ENCODE data around the gene GOLGB1.

Gene GOLGB1

GRCh38 chr3:121663171-121663847, 86.2 kb downstream of the GOLGB1 start:
- peaks cover 20% of the 10 kb centered on the region for H3K79me2 ChIP-seq (ENCODE audit: insufficient read depth, low read length)
- no peak overlapping the region for H3K4me3 ChIP-seq (ENCODE audit: low read length, poor library complexity, severe bottlenecking)

GRCh38 chr3:121662742-121663141, 86.8 kb downstream of the GOLGB1 start:
- Histone ChIP-seq H3F3A (ENCODE audit: low read depth) (no peaks in the 10 kb centered on the region), H3K27me3 (ENCODE audit: insufficient read depth, low read length, poor library complexity, severe bottlenecking) (no peaks in the 10 kb centered on the region), H2AFZ (ENCODE audit: low read length) (no peak overlapping the region), H3K36me3 (ENCODE audit: insufficient read depth, low read length) (peaks cover 51% of the 10 kb centered on the region; the same call in 1 of the 2 replicates), H3K4me3 (ENCODE audit: low read length, poor library complexity, severe bottlenecking) (no peak overlapping the region), H3K79me2 (ENCODE audit: insufficient read depth, low read length) (peaks cover 26% of the 10 kb centered on the region), H3K9me2 (replicated peaks; ENCODE audit: low read depth, low read length) (no peaks in the 10 kb centered on the region), H3K4me1 (ENCODE audit: insufficient read depth, low read length, poor library complexity, severe bottlenecking) (peaks cover 31% of the 10 kb centered on the region), H3K4me2 (ENCODE audit: low read depth, low read length, poor library complexity, severe bottlenecking) (no peak overlapping the region), H3K9me3 (ENCODE audit: insufficient read depth, low read depth, low read length) (no peaks in the 10 kb centered on the region), H3K9ac (ENCODE audit: low read depth, low read length, poor library complexity, severe bottlenecking) (no peak overlapping the region), H4K20me1 (ENCODE audit: insufficient read depth, low read length, poor library complexity, severe bottlenecking) (peaks cover 22% of the 10 kb centered on the region)
- TF ChIP-seq EZH2phosphoT487 (IDR thresholded peaks at IDR 0.05; ENCODE audit: borderline replicate concordance): no peak
- TF ChIP-seq CTCF (conservative IDR thresholded peaks at IDR 0.05; ENCODE audit: low read length): no peak

More at GRCh38 chr3:121663171-121663847, 86.2 kb downstream of the GOLGB1 start:
- peaks cover 54% of the 10 kb centered on the region; the same call in 1 of the 2 replicates for H3K36me3 ChIP-seq (ENCODE audit: insufficient read depth, low read length)
- no peak for TF ChIP-seq EZH2phosphoT487 (IDR thresholded peaks at IDR 0.05; ENCODE audit: borderline replicate concordance)
- no peak for TF ChIP-seq CTCF (conservative IDR thresholded peaks at IDR 0.05; ENCODE audit: low read length)
- no peak overlapping the region for H3K9ac ChIP-seq (ENCODE audit: low read depth, low read length, poor library complexity, severe bottlenecking)
- H3K9me3 ChIP-seq (ENCODE audit: insufficient read depth, low read depth, low read length): no peaks in the 10 kb centered on the region
- no peaks in the 10 kb centered on the region for H3K9me2 ChIP-seq (replicated peaks; ENCODE audit: low read depth, low read length)
- peaks cover 18% of the 10 kb centered on the region for H4K20me1 ChIP-seq (ENCODE audit: insufficient read depth, low read length, poor library complexity, severe bottlenecking)
- no peaks in the 10 kb centered on the region for H3K27me3 ChIP-seq (ENCODE audit: insufficient read depth, low read length, poor library complexity, severe bottlenecking)
- peaks cover 27% of the 10 kb centered on the region for H3K4me1 ChIP-seq (ENCODE audit: insufficient read depth, low read length, poor library complexity, severe bottlenecking)
- no peaks in the 10 kb centered on the region for H3F3A ChIP-seq (ENCODE audit: low read depth)
- H3K4me2 ChIP-seq (ENCODE audit: low read depth, low read length, poor library complexity, severe bottlenecking): no peak overlapping the region
- no peak overlapping the region for H2AFZ ChIP-seq (ENCODE audit: low read length)

GRCh38 chr3:121661376-121661775, 88.2 kb downstream of the GOLGB1 start:
- Histone ChIP-seq H3K9ac (ENCODE audit: low read depth, low read length, poor library complexity, severe bottlenecking) (peak overlapping the region; percentile 67), H4K20me1 (ENCODE audit: insufficient read depth, low read length, poor library complexity, severe bottlenecking) (peaks cover 22% of the 10 kb centered on the region)

More at GRCh38 chr3:121661376-121661775, 88.2 kb downstream of the GOLGB1 start:
- Histone ChIP-seq H3K27me3 (ENCODE audit: insufficient read depth, low read length, poor library complexity, severe bottlenecking) (no peaks in the 10 kb centered on the region), H3K4me3 (ENCODE audit: low read length, poor library complexity, severe bottlenecking) (peak overlapping the region; percentile 80), H3K9me2 (replicated peaks; ENCODE audit: low read depth, low read length) (no peaks in the 10 kb centered on the region), H3K9me3 (ENCODE audit: insufficient read depth, low read depth, low read length) (no peaks in the 10 kb centered on the region), H3K4me1 (ENCODE audit: insufficient read depth, low read length, poor library complexity, severe bottlenecking) (peaks cover 31% of the 10 kb centered on the region), H3F3A (ENCODE audit: low read depth) (no peaks in the 10 kb centered on the region), H2AFZ (ENCODE audit: low read length) (peak overlapping the region; percentile 95), H3K36me3 (ENCODE audit: insufficient read depth, low read length) (peaks cover 45% of the 10 kb centered on the region; the same call in 1 of the 2 replicates), H3K4me2 (ENCODE audit: low read depth, low read length, poor library complexity, severe bottlenecking) (peak overlapping the region; percentile 93), H3K79me2 (ENCODE audit: insufficient read depth, low read length) (peaks cover 30% of the 10 kb centered on the region)
- TF ChIP-seq CTCF (conservative IDR thresholded peaks at IDR 0.05; ENCODE audit: low read length) (no peak), EZH2phosphoT487 (IDR thresholded peaks at IDR 0.05; ENCODE audit: borderline replicate concordance) (no peak)

All from Loucy (cell line).